Epithelial cell of esophagus (primary cell): ENCODE data around the gene ODAD4.

Experiments
- DNase-seq: peaks from one replicate; pipeline ENCODE4 v3.0.0; 2010; ENCODE audit warnings: low read depth
- H3K4me3 ChIP-seq: 2 replicates; pipeline ENCODE4 v1.5.1; 2011; ENCODE audit warnings: mild to moderate bottlenecking, low read length, control low read depth
- TF ChIP-seq, protein P1 (sequence below): IDR thresholded peaks from 2 replicates; pipeline ENCODE4 v1.5.1; 2011; ENCODE audit warnings: low read depth, mild to moderate bottlenecking, low read length, control low read depth, inconsistent platforms; ENCODE audit not compliant: insufficient read depth; ENCODE audit errors: missing control alignments

Gene ODAD4

DNA sequence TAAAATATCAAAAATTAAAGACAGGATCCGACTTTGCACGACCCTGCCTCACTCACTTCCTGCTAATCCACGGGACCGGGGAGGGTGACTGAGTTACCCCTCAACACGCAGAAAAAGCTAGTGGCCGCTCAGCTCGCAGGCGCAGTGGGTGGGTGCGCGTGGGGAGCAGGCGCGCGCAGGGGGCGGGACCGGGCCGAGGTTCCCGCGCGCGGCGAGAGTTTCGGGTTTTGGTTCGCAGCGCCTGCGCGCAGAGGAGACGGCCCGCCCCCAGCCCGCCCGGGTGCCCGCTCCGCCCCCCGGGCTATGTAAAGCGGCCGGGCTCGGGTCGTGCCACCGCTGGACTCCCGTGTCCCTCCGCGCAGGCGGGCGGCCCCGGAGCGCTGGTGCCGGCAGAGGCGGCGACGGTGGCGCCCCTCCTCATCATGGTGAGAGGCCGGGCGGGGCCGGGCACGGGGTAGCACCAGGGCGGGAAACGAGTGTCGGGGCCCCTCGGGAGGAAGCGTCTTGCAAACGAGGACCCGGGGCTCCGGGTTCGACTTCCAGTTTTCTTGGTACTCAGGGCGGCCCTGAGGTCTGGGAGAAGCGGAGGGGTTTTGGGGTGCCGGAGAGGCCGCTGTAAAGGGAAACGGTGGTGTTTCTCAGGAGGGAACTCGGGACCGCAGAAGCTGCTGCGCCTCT, 36.2 kb downstream of the ODAD4 start, which contains the start of gene CNP:
TSS of gene CNP (plus strand) at position 333 of the 678 bp plus-strand sequence. CDS start at position 423, 90 bp downstream.
- peak; percentile 89 for DNase-seq
- TF ChIP-seq, protein P1, sequence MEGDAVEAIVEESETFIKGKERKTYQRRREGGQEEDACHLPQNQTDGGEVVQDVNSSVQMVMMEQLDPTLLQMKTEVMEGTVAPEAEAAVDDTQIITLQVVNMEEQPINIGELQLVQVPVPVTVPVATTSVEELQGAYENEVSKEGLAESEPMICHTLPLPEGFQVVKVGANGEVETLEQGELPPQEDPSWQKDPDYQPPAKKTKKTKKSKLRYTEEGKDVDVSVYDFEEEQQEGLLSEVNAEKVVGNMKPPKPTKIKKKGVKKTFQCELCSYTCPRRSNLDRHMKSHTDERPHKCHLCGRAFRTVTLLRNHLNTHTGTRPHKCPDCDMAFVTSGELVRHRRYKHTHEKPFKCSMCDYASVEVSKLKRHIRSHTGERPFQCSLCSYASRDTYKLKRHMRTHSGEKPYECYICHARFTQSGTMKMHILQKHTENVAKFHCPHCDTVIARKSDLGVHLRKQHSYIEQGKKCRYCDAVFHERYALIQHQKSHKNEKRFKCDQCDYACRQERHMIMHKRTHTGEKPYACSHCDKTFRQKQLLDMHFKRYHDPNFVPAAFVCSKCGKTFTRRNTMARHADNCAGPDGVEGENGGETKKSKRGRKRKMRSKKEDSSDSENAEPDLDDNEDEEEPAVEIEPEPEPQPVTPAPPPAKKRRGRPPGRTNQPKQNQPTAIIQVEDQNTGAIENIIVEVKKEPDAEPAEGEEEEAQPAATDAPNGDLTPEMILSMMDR: no peak
- peak within 1 kb of the TSS; percentile 83 for H3K4me3 ChIP-seq

DNA sequence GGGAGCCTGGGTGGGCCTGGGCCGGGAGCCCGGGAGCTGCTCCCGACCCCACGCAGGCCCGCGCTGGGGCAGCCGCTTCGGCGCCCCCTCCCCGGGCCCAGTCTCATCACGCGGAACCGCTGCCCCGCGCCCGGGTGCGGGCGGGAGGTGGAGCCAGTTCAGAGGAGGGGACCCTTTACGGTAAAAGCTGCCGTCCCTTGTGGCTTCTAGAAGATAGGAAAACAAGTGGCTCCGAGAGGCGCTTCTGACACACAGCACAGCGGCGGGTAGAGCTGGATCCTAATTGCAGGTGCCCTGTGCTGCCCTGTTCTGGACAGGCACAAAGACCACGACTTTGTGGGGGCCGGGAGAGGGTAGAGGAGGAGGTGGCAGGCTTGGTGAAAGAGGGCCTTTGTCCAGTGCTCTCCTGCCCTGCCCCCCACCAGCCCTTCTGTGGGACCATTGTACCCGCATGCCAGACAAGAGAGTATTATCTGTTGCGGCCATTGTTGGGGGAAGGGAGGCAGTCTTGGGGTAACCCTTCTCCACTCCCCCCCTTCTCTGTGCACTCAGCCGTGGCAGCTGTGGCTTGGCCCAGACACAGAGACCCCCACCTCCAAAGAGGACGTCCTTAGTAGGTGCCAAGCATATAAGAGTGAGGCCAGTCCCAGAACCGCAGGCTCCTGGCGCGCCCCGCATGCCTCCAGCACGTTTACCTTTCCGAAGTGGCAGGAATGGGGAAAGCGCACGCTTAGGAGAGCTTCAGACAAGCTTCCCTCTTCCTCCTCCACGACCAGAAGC, 36.9 kb downstream of the ODAD4 start:
- DNase-seq: peak; percentile 34
- TF ChIP-seq, protein P1: no peak
- H3K4me3 ChIP-seq: peak overlapping the region; percentile 83

DNA sequence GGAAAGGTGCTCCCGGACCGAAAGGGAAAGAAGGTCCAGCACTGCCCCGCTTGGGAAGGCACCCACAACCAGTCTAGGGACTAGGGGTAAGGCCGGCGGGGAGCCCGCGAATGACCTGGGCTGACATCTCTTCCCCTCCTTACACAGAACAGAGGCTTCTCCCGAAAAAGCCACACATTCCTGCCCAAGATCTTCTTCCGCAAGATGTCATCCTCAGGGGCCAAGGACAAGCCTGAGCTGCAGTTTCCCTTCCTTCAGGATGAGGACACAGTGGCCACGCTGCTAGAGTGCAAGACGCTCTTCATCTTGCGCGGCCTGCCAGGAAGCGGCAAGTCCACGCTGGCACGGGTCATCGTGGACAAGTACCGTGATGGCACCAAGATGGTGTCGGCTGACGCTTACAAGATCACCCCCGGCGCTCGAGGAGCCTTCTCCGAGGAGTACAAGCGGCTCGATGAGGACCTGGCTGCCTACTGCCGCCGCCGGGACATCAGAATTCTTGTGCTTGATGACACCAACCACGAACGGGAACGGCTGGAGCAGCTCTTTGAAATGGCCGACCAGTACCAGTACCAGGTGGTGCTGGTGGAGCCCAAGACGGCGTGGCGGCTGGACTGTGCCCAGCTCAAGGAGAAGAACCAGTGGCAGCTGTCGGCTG, 37.6 kb downstream of the ODAD4 start:
- peak overlapping the region; percentile 83 for H3K4me3 ChIP-seq
- no peak for DNase-seq
- TF ChIP-seq, protein P1: no peak

DNA sequence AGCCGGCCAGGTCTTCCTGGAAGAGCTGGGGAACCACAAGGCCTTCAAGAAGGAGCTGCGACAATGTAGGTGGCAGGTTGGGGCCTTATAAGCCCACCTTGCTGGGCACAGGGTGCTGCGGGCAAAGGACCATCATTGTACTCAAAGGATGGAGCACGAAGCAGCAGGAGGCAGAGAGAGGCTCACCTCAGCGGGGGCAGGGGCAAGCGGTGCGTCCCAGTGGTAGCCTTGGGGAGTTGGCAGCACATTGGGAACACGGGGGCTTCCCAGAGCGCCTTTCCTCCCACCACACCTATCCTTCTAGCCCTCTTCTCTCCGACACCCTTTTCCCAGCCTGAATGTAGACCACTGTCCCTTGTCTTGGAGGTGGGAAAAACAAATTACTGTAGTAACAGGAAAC, 38.3 kb downstream of the ODAD4 start:
- TF ChIP-seq, protein P1: no peak
- no peak overlapping the region for H3K4me3 ChIP-seq
- no peak for DNase-seq

DNA sequence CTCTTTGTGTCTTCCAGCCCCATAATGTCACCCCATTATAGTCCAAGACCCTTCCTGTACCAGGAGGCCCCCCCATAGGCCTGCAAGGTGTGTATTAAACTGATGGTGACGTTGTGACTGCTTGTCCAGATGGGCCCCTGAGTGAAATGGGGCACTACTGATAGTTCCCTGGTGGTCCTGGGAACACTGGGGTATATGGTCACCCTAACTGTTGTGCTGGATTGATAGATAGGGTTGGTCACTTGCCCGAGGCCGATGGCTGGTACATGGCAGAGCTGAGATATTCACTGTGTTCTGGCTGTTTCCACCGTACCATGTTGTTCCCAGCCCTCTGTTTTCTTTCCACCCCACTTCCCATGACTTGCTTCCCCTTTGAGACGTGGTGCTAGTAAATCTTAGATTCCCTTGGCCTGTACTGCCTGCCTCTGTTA, 40.5 kb downstream of the ODAD4 start:
- TF ChIP-seq, protein P1: no peak
- H3K4me3 ChIP-seq: no peak overlapping the region

DNA sequence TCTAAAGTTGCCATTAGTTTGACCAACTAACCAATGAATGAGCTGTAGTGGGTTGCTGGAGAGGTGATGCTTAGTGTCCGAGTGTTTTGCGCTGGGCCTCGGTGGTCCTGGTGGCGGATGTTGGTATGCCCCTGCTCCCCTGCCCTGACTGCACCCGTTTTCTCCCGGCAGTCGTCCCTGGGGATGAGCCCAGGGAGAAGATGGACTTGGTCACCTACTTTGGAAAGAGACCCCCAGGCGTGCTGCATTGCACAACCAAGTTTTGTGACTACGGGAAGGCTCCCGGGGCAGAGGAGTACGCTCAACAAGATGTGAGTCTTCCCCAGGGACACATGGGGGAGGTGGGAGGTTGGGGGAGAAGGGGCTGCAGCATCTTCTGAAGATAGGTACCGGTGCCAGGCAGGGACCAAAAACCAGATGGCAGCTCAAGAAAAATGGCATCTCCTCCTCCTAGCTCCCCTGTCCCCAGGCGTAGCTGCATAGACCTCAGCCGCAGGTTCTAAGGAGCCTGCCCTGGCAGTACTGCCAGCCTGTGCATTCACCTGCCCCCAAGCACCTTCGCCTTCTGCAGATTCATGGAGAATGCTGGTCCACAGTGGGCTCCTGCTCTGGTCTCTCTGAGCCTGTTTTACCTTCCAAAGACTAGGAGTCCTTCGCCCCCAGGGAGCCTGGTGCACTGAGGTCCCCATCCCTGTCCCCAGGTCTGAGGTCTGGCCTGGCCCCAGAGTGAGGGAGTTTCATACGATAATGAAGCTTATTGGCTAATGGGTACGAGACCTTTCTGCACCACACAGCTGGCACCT, 41.5 kb downstream of the ODAD4 start:
- TF ChIP-seq, protein P1: no peak
- DNase-seq: no peak
- H3K4me3 ChIP-seq: no peak overlapping the region

More for the DNA sequence above, 40.5 kb downstream of the ODAD4 start:
- DNase-seq: no peak
